ENCODE data around the gene MON2. TPM values are rescaled to one million over a fixed set of nuclear protein-coding genes. Genes with fewer than 3 reads are reported as not detected.

Gene MON2
- total and polyA plus RNA-seq, 2 of the 13 experiments (the other 11 are each of a cell fraction or from before 2014, with no cell fraction given), result 10.5 to 24.8 TPM

- peak; percentile 1; the same call in 1 of the 2 replicates for TF ChIP-seq ZNF275 (CRISPR knock-in tag; IDR thresholded peaks at IDR 0.05; ENCODE audit: borderline replicate concordance)
- peak; percentile 70 for TF ChIP-seq USF2 (IDR thresholded peaks at IDR 0.05; ENCODE audit: low read depth, low read length)
- peak; percentile 93; the same call in 1 of the 2 replicates for TF ChIP-seq USF2 (CRISPR knock-in tag; IDR thresholded peaks at IDR 0.05; ENCODE audit: borderline replicate concordance)
- no peak; the same call in 1 of the 2 replicates for TF ChIP-seq ZNF616 (CRISPR knock-in tag; IDR thresholded peaks at IDR 0.05; ENCODE audit: low read depth)
- no peak for TF ChIP-seq ATF7 (IDR thresholded peaks at IDR 0.05)
- no peak for TF ChIP-seq ATF7 (CRISPR knock-in tag; IDR thresholded peaks at IDR 0.05)
- no peak for TF ChIP-seq MLX (CRISPR knock-in tag; IDR thresholded peaks at IDR 0.05)
- peak; percentile 79; the same call in 1 of the 2 replicates for TF ChIP-seq PRDM10 (CRISPR knock-in tag; IDR thresholded peaks at IDR 0.05; ENCODE audit: low read depth)
- TF ChIP-seq THAP8 (CRISPR knock-in tag; IDR thresholded peaks at IDR 0.05; ENCODE audit: borderline replicate concordance), result no peak; the same call in 1 of the 2 replicates
- peak; percentile 87 for TF ChIP-seq ZNF878 (CRISPR knock-in tag; IDR thresholded peaks at IDR 0.05)
- TF ChIP-seq ZNF230 (CRISPR knock-in tag; IDR thresholded peaks at IDR 0.05), result no peak
- TF ChIP-seq ZFP91 (CRISPR knock-in tag; IDR thresholded peaks at IDR 0.05; ENCODE audit: borderline replicate concordance), result peak; percentile 83
- TF ChIP-seq ZGPAT (CRISPR knock-in tag; IDR thresholded peaks at IDR 0.05), result peak; percentile 57; the same call in 1 of the 2 replicates
- TF ChIP-seq NBN (conservative IDR thresholded peaks at IDR 0.05), result no peak
- TF ChIP-seq ZFYVE20 (CRISPR knock-in tag; IDR thresholded peaks at IDR 0.05; ENCODE audit: borderline replicate concordance, low read depth), result no peak
- no peak; the same call in 1 of the 2 replicates for TF ChIP-seq RBFOX2 (IDR thresholded peaks at IDR 0.05; ENCODE audit: low read depth, low read length)
These were observed 135.8 kb downstream of the MON2 start (continued) for GRCh38 chr12:62602255-62603060.
